K562 (cell line): ENCODE measurements around the gene WDR54. TPM values are rescaled to one million over a fixed set of nuclear protein-coding genes. Genes with fewer than 3 reads are reported as not detected.

Experiments used
- ADNP ChIP-seq: fragments of 200-800 bp; sonication (Bioruptor generic); IDR thresholded peaks from 2 replicates; pipeline ENCODE4 v1.6.1; 2016; ENCODE audit warnings: missing genetic modification characterization, missing compliant biosample characterization
- ARNT ChIP-seq, 2 experiments: fragments of 450-650 bp; IDR thresholded peaks; 2 replicates each; pipeline ENCODE4 v1.6.1; 2016; ENCODE audit warnings: mild to moderate bottlenecking in 1 of 2
- ATF6 ChIP-seq: sonication (generic); formaldehyde crosslinking; IDR thresholded peaks from 2 replicates; pipeline ENCODE4 v1.4.0; 2020; ENCODE audit warnings: mild to moderate bottlenecking, missing genetic modification reagents
- CHD4 ChIP-seq: fragments of 200-600 bp; sonication (generic); IDR thresholded peaks from 3 replicates; pipeline ENCODE4 v1.6.1; 2012; ENCODE audit warnings: low read depth, mild to moderate bottlenecking, mixed read lengths, low read length, inconsistent platforms; ENCODE audit not compliant: insufficient read depth, insufficient replicate concordance, poor library complexity, severe bottlenecking
- COPS2 ChIP-seq: fragments of 450-650 bp; conservative IDR thresholded peaks from 2 replicates; pipeline ENCODE4 v1.6.1; 2016; ENCODE audit warnings: mild to moderate bottlenecking, moderate library complexity
- FOS ChIP-seq: IDR thresholded peaks from 3 replicates; pipeline ENCODE4 v1.6.1; 2011; ENCODE audit not compliant: insufficient read length; ENCODE audit errors: extremely low read depth
- FOXM1 ChIP-seq, 2 experiments: fragments of 450-650 bp in 1 of 2; sonication (generic) in 1 of 2; formaldehyde crosslinking in 1 of 2; IDR thresholded peaks; 2 replicates each; pipeline versions ENCODE4 v1.6.1 to v1.9.0; 2017 to 2022; ENCODE audit warnings: low read depth in 2 of 2, mild to moderate bottlenecking in 2 of 2, missing genetic modification reagents in 1 of 2, moderate library complexity in 1 of 2
- HLTF ChIP-seq: fragments of 450-650 bp; IDR thresholded peaks from 2 replicates; pipeline ENCODE4 v1.6.1; 2016
- RBM25 ChIP-seq: fragments of 200-400 bp; formaldehyde crosslinking; IDR thresholded peaks from 2 replicates; pipeline ENCODE4 v1.6.1; 2018; ENCODE audit warnings: low read length, low read depth, moderate library complexity; ENCODE audit not compliant: severe bottlenecking
- RFX5 ChIP-seq: IDR thresholded peaks from 2 replicates; pipeline ENCODE4 v1.6.1; 2011; ENCODE audit warnings: low read depth, mild to moderate bottlenecking, improper control_type of control experiment, low read length
- SMARCE1 ChIP-seq: fragments of 450-650 bp; IDR thresholded peaks from 2 replicates; pipeline ENCODE4 v1.7.1; 2016; ENCODE audit warnings: mild to moderate bottlenecking
- SMC3 ChIP-seq: conservative IDR thresholded peaks from 2 replicates; pipeline ENCODE4 v1.6.1; 2011; ENCODE audit warnings: low read depth, low read length, improper control_type of control experiment; ENCODE audit not compliant: insufficient read depth
- SREBF1 ChIP-seq: fragments of 150-350 bp; IDR thresholded peaks from 2 replicates; pipeline ENCODE4 v1.6.1; 2014; ENCODE audit warnings: antibody characterized with exemption, low read depth, low read length, borderline replicate concordance
- TCF15 ChIP-seq: fragments of 250-450 bp; sonication (Bioruptor Pico); IDR thresholded peaks from 2 replicates; pipeline ENCODE4 v1.8.0; 2022; ENCODE audit warnings: moderate library complexity, mild to moderate bottlenecking, inconsistent platforms
- XRCC5 ChIP-seq: fragments of 200-400 bp; formaldehyde crosslinking; IDR thresholded peaks from 2 replicates; pipeline ENCODE4 v1.6.1; 2017; ENCODE audit warnings: low read depth, mild to moderate bottlenecking, low read length
- ZNF212 ChIP-seq: fragments of 450-650 bp; formaldehyde crosslinking; IDR thresholded peaks from 2 replicates; pipeline ENCODE4 v1.4.0; 2020; ENCODE audit warnings: mild to moderate bottlenecking
- ZNF253 ChIP-seq: fragments of 250-450 bp; sonication (Bioruptor Pico); conservative IDR thresholded peaks from 2 replicates; pipeline ENCODE4 v1.6.1; 2021; ENCODE audit warnings: mild to moderate bottlenecking
- ZNF695 ChIP-seq: fragments of 450-650 bp; formaldehyde crosslinking; IDR thresholded peaks from 2 replicates; pipeline ENCODE4 v1.4.0; 2020; ENCODE audit warnings: mild to moderate bottlenecking, moderate library complexity
- ZNF785 ChIP-seq: fragments of 250-450 bp; sonication (Bioruptor Pico); IDR thresholded peaks from 2 replicates; pipeline ENCODE4 v1.4.0; 2020; ENCODE audit warnings: mild to moderate bottlenecking
- polyA plus RNA-seq, 8 experiments: library from polyadenylated mRNA; depleted of rRNA in 4 of 8; stranded (reverse) in 5 of 8; unstranded in 3 of 8; fragments of >200 nt; fragmentation: Nextera tagmentation in 2 of 8; fragmentation: Illumina TruSeq in 1 of 8; extraction: Ambion mirVana in 2 of 8; extraction: Trizol in 1 of 8; gene quantifications; 2 replicates each; pipeline versions ENCODE4 v1.2.1 to v1.2.3, GENCODE V29; 2011 to 2014; ENCODE audit warnings: inconsistent platforms in 1 of 8, missing spikeins in 1 of 8
- total RNA-seq, 7 experiments: library from RNA; depleted of rRNA in 6 of 7; stranded (reverse); fragments of >200 nt in 6 of 7; fragmentation: Illumina TruSeq in 2 of 7; extraction: Trizol in 2 of 7; gene quantifications; 2 replicates each; pipeline versions ENCODE4 v1.2.1 to v1.2.3, GENCODE V29; 2011 to 2021; ENCODE audit warnings: low replicate concordance in 1 of 7
- TF ChIP-seq, protein P1 (sequence below): fragments of 250-450 bp; sonication (Bioruptor Pico); IDR thresholded peaks from 2 replicates; pipeline ENCODE4 v1.4.0; 2020

WDR54 gene
- total and polyA plus RNA-seq, 9 of the 15 experiments (the other 6 are each of a cell fraction or from before 2014, with no cell fraction given) = 5.2 to 15.2 (median 7.4) TPM

- TF ChIP-seq, protein P1, sequence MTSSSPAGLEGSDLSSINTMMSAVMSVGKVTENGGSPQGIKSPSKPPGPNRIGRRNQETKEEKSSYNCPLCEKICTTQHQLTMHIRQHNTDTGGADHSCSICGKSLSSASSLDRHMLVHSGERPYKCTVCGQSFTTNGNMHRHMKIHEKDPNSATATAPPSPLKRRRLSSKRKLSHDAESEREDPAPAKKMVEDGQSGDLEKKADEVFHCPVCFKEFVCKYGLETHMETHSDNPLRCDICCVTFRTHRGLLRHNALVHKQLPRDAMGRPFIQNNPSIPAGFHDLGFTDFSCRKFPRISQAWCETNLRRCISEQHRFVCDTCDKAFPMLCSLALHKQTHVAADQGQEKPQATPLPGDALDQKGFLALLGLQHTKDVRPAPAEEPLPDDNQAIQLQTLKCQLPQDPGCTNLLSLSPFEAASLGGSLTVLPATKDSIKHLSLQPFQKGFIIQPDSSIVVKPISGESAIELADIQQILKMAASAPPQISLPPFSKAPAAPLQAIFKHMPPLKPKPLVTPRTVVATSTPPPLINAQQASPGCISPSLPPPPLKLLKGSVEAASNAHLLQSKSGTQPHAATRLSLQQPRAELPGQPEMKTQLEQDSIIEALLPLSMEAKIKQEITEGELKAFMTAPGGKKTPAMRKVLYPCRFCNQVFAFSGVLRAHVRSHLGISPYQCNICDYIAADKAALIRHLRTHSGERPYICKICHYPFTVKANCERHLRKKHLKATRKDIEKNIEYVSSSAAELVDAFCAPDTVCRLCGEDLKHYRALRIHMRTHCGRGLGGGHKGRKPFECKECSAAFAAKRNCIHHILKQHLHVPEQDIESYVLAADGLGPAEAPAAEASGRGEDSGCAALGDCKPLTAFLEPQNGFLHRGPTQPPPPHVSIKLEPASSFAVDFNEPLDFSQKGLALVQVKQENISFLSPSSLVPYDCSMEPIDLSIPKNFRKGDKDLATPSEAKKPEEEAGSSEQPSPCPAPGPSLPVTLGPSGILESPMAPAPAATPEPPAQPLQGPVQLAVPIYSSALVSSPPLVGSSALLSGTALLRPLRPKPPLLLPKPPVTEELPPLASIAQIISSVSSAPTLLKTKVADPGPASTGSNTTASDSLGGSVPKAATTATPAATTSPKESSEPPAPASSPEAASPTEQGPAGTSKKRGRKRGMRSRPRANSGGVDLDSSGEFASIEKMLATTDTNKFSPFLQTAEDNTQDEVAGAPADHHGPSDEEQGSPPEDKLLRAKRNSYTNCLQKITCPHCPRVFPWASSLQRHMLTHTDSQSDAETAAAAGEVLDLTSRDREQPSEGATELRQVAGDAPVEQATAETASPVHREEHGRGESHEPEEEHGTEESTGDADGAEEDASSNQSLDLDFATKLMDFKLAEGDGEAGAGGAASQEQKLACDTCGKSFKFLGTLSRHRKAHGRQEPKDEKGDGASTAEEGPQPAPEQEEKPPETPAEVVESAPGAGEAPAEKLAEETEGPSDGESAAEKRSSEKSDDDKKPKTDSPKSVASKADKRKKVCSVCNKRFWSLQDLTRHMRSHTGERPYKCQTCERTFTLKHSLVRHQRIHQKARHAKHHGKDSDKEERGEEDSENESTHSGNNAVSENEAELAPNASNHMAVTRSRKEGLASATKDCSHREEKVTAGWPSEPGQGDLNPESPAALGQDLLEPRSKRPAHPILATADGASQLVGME (CRISPR knock-in tag) = 0 out of 2 replicates have a peak, but pooled peaks have one; percentile 26
- TF ChIP-seq SREBF1 (peak; percentile 64; the same call in 1 of the 2 replicates), ZNF253 (CRISPR knock-in tag) (no peak), FOS (no peak), ZNF695 (CRISPR knock-in tag) (no peak), FOXM1 (IDR thresholded peaks at IDR 0.05; ENCODE audit: low read depth) (no peak), FOXM1 (CRISPR knock-in tag; IDR thresholded peaks at IDR 0.05; ENCODE audit: low read depth) (no peak), COPS2 (no peak), TCF15 (CRISPR knock-in tag) (0 out of 2 replicates have a peak, but pooled peaks have one; percentile 18), RBM25 (no peak), XRCC5 (peak; percentile 99), ZNF785 (CRISPR knock-in tag) (no peak), ADNP (tag) (no peak), ZNF212 (CRISPR knock-in tag) (no peak), SMC3 (no peak), ATF6 (CRISPR knock-in tag) (peak; percentile 47), ARNT (IDR thresholded peaks at IDR 0.05) (peak; percentile 32 to 88; a peak in 3 of 4 replicates), HLTF (no peak), SMARCE1 (no peak), CHD4 (no peak), RFX5 (no peak)
Observed at GRCh38 chr2:74454654-74455511, 33.4 kb downstream of the WDR54 start, which contains the start of gene INO80B (continued).
